HG02763 (cell line): ENCODE results near the gene PPP1R3E.
"Not testable (repeated sequence)": the region's sequence is repeated elsewhere in the genome, so short reads cannot be mapped to it uniquely, and the experiment has no call there.

ENCODE experiments used
- ATAC-seq: cut with Tn5 transposase; IDR thresholded peaks from one replicate; pipeline ENCODE4 v1.9.1; 2021; ENCODE audit warnings: mild to moderate bottlenecking, moderate library complexity; ENCODE audit not compliant: unreplicated experiment

The PPP1R3E gene, protein sequence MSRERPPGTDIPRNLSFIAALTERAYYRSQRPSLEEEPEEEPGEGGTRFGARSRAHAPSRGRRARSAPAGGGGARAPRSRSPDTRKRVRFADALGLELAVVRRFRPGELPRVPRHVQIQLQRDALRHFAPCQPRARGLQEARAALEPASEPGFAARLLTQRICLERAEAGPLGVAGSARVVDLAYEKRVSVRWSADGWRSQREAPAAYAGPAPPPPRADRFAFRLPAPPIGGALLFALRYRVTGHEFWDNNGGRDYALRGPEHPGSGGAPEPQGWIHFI

DNA sequence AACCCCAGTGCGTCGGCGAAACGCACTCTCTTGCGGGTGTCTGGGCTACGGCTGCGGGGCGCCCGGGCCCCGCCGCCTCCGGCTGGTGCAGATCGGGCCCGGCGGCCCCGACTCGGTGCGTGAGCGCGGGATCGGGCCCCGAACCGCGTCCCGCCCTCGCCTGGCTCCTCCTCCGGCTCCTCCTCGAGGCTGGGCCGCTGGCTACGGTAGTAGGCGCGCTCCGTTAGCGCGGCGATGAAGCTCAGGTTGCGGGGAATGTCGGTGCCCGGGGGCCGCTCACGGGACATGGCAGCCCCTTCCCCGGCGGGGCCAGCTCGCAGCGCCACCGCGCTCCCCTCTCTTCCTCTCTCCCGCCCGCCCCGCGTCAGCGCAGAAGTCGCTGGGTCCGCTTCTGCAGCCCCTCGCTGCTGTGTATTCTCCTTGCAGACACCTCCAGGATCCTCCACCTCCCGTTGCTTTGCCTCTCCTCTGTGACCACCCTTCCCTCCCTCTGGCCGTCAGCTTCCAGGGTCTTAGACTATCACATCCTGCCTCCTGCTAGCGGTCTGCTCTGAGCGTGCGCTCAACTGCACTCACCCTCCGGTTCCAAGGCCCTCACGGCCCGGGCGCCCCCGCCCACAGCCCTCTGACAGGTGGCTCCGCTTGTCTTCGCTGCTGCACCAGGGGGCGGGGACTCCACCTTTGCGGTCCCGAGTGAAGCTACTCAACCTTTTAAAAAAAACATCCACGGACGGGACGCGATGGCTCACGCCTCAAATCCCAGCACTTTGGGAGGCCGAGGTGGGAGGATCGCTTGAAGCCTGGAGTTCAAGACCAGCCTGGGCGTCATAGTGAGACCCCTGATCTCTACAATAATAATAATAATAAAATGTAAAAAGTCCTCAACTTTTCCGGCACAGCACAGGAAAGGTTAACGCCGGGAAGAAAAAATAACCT lies at the start of gene PPP1R3E:
Gene PPP1R3E, minus strand, starts transcription at position 570 of the 936 bp plus-strand sequence. Its CDS starts 283 bp downstream, at position 287.
- ATAC-seq, result peak; percentile 30

DNA sequence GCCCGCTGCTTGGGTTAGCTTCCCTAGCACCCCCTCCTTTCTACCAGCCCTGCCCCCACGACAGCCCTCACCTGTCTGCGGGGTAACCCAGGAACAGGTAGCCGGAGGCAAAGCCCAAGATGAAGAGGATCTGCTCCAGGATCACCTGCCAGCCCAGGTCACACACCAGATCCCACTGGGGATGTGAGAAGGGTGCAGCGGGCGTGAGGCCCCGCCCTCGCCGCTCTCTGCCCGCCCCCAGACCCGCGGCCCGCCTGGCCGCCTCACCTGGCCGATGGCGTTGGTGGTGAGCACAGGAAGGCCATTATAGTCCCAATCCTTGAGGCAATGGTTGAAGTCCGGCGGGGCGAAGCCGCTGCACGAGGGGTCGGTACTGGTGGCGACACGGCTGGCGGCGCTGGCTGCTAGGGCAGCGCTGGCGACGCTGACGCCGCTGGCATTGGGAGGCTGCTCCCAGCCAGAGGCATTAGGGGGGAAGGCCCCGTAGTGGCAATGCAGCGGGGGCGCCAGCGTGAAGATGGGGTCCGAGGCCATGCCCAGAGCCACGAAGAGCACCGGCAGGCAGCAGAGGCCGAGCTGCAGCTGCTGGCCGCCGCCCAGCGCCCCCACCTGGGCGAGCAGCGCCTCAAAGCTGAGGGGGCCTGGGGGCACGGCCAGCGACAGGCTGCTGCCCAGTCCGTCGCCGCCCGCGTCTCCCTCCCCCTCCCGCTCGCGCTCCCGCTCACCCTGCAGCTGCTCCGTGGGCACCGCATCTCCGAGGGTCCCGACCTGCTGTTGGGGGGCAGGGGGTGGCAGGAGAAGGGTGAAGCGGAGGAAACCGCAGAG lies 49.2 kb upstream of the PPP1R3E start:
- no peak for ATAC-seq

DNA sequence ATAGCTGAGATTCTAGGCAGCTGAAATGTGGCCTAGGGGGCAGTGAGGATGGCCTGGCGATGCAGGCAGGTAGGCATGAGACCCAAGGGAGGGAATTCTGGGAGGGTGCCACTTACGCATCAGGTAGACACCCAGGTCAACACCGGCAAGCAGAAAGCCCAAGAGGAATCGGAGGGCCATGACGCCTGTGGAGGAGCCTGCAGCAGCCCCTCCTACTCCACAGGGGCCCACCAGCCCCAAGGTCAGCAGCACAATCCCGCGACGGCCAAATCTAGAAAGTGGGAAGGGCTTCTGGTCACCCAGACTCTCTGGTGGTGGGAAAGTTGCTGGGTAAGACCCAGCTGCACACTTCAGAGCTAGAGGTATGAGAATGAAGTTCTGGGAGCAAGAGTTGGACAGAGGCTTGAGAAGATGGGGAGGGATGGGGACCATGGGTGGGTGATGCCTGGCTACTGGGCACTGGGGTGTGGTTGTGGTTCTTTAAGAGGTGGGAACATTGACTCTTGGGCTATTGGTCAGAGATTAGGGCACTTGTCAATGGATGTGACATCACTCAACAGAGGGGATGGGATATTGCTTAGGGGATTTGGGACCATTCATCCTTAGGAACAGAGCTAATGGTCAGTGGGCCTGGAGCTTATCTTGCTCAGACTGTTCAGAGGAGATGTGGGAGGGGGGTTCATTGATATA lies 46.6 kb upstream of the PPP1R3E start:
- no peak for ATAC-seq

DNA sequence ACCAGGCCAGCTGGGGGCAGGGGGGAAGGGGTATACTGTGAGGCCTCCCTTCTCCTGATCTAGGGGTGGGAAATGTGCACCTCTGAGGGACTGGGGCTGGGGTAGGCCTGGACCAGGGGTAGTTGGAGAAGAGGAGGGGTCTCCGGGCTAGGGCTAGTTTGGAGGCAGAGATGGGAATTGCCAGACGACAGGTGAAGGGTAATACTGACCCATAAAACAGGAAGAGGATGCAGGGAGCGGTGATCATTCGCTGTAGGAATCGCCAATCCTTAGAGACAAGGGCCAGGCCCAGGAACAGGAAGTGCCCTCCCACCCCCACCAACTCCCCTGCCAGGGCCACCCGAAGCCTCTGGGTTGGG lies 45.6 kb upstream of the PPP1R3E start:
- ATAC-seq, result no peak

DNA sequence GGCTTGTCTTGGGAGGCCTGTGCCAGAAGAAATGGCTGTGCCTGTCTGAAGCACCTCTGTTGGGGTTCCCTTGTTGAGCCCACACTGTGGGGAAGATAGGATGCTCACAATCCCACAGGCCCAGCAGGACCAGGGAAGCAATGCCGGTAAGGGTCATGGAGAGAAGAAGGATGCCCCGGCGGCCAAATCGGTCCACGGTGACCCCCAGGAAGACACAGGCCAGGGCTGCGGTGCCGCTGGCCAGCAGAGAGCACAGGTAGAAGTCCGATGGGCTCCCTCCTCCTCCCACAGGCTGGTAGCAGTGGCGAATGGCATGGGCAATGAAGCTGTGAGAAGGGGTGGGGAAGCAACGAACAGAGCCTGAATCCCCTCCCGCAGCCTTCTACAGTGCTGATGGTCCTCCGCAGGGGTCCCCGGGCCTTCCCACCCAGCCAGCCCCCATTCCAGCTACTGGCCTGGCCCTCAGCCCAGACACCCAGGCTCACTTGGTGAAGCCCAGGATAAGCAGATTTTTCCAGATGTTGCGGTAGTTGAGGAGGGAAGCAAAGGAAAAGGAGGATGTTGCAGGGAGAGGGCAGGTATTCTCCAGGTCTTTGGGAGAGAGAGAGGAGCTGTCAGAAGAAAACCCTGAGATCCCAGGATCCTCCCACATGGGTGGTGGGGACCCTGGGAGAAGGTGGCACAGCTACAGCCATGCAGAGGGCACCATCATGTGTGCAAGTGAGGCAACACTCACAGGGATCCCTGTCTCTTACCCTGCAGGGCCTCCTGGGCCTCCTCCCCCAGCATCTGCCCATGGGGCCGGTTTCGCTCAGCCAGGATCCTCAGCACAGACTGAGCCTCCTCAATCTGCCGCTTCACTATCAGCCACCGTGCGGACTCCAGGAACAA lies 45.0 kb upstream of the PPP1R3E start:
- ATAC-seq, result no peak

DNA sequence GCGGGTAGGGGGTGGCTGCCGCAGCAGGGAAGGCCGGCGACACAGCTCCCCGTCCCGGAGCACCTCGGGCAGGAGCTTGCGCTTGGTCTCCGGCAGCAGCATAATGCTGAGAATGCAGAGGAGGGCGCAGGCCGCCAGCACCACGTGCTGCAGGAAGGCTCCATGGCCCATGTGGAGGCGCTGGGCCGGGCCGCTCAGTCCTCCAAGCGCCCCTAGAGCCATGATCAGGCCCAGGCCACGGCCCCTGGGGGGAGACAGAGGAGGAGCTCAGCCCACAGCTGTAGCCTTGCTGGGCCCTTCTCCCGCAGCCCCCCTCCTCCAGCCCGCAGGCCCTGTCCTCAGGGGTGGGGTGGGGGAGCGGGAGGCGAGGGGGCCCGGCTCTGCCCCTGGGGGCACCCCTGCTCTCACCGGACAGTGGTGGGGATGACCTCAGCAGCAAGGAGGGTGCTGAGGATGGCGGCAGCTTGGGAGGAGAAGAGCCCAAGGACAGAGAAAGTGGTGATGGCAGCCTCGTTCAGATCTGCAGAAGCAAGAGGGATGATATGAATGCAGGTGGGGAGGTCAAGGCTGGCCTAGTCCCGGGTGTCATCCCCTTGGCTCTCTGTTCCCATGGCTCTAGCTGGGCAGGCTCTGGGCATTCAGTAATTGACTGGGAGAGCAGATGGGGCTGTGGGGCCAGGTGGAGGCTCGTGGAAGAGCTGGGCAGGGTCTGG lies 44.2 kb upstream of the PPP1R3E start:
- no peak for ATAC-seq

DNA sequence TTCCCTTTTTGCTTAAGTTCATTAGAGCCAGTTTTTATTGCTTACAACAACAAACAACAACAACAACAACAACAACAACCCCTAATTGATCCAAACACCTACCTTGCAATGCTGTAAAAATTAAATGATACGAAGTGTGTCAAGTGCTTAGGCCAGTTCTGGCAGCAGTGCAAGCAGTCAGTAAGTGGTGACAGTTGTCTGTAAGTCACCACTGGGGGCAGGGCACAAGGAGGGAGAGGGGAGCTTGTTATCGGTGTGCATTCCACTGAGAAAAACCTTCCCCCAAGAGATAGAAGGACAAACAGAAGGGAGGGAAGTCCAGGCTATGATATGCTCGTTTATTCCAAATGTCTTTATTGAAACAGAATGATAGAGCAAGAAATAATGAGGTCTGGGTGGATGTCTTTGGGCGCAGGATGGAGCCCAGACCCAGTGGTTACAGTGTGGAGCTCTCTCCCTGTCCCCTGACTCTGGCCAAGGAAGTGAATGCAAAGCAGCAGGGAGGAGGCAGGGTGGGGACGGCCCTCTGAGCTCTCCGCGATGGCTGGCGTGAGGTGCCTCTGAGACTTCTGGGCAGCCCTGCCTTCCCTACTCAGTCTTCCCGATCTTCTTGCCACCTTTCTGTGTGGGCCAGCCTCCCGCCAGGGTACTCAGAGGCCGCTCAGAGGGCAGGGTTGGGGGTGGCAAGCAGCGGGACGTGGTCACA lies 43.5 kb upstream of the PPP1R3E start:
- no peak for ATAC-seq

DNA sequence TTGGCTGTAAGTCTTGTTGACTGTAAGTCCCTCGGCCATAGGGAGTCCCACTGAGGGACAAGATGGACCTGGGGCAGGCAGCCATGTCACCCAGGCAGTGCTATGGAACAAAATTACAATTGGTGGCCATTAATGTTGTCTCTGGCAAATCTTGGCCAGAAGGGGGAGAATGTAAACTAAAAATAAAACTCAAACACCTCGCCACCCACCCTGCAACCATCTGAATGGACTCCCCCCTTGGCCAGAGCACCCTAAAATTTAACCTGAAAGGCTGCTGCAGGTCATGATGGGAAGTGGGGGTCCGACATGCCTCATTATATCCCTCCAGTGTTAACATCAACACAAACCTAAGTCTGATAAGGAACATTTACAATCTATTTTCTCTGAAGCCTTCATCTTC lies 41.8 kb upstream of the PPP1R3E start:
- no peak for ATAC-seq

DNA sequence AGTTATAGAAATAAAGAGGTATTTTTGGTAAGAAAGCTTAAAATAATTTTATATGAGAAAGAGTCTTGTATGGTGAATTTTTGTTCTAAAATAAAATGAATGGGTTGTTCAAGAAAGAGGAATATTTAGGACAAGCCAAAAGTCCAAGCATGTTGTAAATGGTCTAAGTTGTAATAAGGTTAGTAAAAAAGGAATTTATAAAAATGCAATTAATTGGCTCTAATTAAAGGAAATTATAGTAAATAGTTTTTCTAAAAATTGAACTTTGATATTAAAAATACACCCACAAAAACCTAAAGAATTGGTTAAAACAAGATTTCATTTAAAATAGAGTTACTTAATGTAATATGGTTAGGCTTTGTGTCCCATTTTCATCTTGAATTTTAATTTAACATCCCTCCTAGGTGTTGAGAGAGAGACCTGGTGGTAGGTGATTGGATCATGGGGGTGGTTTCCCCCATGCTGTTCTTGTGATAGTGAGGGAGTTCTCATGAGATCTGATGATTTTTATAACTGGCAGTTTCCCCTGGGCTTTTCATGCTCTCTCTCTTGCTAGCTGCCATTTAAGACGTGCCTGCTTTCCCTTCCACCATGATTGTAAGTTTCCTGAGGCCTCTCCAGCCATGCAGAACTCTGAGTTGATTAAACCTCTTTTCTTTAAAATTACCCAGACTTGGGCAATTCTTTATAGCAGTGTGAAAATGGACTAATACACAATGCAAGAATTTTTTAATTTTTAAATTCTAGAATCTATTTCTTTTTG lies 37.0 kb upstream of the PPP1R3E start:
- ATAC-seq, result no peak

DNA sequence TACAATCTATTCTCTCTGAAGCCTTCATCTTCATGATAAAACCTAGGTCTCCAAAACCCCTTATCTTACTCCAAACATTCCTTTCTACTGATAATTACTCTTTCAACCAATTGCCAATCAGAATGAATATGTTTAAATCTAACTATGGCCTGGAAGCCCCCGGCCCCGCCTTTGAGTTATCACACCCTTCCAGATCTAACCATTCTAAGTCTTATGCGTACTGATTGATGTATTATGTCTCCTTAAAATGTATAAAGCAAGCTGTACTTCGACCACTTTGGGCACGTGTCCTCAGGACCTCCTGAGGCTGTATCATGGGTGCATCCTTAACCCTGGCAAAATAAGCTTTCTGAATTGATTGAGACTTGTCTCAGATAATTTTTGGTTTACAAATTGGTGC lies 33.0 kb upstream of the PPP1R3E start:
- ATAC-seq, result no peak

DNA sequence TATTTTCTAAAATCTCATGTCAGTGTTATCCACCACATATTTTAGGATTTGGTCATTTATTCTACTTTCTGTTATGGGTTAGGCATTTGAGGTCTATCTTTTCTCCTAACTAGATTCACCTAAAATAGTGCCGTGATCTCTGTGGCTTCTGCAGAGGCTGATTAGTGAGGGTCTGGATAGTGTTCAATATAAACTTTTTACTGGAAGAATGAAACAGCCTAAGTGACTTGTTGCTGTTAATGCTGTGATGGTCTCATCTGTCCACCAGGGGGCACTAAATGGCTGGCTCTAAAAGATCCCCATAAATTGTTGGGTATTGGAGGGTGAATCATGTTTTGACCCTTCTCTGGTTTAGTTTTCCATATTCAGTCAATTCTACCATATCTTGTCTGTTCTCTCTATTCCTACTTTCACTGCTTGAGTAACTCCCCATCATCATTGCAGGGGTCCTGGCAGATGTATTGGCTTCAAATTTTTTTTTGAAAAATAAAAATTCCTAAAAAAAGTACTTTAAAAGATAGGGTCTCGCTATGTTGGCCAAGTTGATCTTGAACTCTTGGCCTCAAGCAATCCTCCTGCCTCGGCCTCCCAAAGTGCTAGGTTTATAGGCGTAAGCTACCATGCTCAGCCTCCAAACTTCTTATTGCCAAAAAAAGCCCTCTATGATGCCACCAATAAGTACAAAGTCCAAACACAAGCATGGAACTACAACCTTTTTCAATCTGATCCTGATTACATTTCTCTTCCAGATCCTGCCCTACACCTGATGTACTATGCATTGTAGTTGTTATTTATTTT lies 25.5 kb upstream of the PPP1R3E start:
- ATAC-seq, result no peak

DNA sequence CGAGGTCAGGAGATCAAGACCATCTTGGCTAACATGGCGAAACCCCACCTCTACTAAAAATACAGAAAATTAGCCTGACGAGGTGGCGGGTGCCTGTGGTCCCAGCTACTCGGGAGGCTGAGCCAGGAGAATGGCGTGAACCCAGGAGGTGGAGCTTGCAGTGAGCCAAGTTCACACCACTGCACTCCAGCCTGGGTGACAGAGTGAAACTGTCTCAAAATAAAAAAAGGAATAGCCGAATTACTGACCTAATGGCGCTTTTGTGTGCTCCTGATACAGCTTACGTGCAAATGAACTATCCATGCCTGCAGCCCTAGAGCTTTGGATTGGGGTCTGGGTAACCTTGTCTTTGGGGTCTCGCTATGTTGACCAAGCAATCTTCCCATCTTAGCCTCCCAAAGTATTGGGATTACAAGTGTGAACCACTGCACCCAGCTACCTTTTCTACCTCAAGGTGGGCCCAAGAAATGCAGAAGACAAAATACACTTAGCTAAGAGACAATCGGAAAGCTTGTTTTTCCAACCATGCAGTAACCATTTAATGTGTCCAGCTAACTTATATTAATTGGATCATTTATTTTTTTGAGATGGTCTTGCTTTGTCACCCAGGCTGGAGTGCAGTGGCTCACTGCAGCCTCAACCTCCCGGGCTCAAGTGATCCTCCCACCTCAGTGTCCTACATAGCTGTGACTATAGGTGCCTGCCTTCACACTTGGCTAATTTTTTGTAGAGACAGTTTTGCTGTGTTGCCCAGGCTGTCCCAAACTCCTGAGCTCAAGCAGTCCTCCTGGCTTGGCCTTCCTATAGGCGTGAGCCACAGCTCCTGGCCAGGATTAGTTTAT lies 24.1 kb upstream of the PPP1R3E start:
- no peak for ATAC-seq

DNA sequence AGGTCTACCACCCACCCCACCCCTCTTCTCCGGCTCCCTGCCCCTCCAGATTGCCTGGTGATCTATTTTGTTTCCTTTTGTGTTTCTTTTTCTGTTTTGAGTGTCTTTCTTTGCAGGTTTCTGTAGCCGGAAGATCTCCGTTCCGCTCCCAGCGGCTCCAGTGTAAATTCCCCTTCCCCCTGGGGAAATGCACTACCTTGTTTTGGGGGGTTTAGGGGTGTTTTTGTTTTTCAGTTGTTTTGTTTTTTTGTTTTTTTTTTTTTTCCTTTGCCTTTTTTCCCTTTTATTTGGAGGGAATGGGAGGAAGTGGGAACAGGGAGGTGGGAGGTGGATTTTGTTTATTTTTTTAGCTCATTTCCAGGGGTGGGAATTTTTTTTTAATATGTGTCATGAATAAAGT lies 23.1 kb upstream of the PPP1R3E start:
- ATAC-seq, result not testable (repeated sequence)

DNA sequence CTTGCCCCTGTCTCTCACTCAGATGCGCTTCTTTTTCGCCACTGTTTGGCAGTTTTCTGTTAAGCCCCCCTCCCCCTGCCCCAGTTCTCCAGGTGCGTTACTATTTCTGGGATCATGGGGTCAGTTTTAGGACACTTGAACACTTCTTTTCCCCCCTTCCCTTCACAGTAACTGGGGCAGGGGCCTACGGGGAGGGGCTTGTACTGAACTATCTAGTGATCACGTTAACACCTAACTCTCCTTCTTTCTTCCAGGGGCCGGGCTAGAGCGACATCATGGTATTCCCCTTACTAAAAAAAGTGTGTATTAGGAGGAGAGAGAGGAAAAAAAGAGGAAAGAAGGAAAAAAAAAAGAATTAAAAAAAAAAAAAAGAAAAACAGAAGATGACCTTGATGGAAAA lies 22.3 kb upstream of the PPP1R3E start:
- ATAC-seq, result no peak

DNA sequence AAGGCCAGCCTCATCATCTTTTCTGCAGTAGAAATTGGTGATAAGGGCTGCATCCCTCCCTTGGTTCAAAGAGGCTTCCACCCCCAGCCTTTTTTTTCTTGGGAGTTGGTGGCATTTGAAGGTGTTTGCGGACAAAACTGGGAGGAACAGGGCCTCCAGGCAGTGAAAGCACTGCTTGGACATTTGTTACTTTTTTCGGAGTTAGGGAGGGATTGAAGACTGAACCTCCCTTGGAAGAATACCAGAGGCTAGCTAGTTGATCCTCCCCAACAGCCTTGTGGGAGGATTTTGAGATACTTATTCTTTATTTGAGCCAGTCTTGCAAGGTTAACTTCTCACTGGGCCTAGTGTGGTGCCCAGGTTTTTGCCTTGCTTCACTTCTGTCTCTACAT lies 21.8 kb upstream of the PPP1R3E start:
- no peak for ATAC-seq

DNA sequence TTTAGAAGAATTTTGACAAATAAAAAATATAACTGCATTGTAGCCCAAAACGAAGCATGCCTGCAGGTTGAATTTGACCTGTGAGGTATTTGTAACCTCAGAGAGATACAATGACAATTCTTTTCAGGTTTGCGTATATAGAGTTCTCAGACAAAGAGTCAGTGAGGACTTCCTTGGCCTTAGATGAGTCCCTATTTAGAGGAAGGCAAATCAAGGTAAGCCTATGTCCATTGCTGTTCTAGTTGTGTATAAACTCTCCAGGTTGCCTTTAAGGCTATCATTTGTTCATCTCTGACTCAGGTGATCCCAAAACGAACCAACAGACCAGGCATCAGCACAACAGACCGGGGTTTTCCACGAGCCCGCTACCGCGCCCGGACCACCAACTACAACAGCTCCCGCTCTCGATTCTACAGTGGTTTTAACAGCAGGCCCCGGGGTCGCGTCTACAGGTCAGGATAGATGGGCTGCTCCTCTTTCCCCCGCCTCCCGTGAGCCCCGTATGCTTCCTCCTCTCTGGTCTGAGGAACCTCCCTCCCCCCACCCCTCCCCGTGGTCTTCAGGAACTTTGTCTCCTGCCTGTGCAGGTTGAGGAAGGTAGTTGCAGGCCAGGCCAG lies 21.3 kb upstream of the PPP1R3E start:
- no peak for ATAC-seq
